GM21367 (cell line): Measurements from ENCODE around the gene DNAH6.
A peak's percentile ranks its signal among the peaks of the same experiment; 100 is the strongest.
"Not testable (repeated sequence)": the region's sequence is repeated elsewhere in the genome, so short reads cannot be mapped to it uniquely, and the experiment has no call there.

Experiments
- ATAC-seq: cut with Tn5 transposase; IDR thresholded peaks from one replicate; pipeline ENCODE4 v1.9.1; 2021; ENCODE audit not compliant: unreplicated experiment

The DNAH6 gene

DNA sequence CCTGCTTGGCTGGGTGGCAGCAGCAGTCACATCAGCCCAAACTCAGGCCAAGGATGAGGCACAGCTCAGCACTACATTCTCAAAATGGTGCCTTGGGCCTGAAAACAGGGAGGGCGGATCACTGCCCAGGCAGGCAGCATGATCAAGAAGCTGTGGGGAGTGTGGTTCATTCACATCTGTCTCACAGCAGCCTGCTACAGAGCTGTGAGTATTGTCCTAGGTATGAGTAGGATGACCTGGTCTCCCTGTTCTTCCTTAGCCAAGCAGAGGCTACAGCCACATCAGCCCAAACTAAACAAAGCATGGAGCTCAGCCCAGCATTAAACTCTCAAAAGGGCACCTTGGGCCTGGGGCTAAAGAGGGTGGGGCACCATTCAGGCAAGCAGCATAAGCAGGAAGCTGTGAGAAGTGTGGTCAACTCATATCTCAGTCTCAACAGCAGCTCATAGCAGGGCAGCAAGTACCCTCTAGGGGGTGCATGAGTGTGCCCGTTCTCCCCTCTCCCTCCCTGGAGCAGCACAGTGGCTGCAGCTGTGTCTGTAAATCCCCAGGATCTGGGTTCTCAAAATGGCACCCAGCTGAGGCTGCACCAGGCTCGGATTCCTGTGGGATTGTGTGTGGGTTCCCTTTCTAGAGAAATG, 225.0 kb downstream of the DNAH6 start:
- peak; percentile 97 for ATAC-seq

DNA sequence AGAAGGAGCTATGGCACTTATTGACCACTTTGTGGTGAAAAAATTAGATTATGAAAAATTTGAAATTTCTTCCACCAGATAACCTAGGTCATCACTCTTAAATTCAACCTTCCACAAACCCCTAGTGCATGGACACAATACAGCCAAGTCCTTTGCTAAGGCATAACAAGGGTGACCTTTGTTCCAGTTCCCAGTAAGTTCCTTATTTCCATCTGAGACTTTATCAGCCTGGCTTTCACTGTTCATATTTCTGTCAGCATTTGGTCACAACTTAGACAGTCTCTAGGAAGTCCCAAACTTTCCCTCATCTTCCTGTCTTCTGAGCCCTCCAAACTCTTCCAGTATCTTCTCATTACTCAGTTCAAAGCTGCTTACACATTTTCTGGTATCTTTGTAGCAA, 232.0 kb downstream of the DNAH6 start:
- ATAC-seq, result no peak

DNA sequence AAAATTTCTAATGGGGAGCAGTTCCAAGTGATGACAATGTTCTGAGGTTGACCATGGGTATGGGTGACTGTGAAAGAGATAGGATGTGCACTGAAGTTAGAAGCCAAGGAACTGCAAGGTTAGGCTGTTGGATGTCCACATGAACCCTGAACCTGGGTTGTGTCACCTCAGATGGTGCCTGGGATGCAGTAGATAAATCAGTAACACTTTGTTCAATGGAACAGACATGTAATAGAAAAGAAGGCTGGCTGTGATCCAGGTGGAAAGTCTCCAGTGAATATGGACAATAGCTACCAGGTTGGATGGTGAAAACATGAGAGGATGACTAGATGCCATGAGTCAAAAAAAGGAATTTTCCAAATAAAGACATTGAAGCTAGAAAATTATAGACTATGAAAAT, 233.1 kb downstream of the DNAH6 start:
- ATAC-seq, result no peak

DNA sequence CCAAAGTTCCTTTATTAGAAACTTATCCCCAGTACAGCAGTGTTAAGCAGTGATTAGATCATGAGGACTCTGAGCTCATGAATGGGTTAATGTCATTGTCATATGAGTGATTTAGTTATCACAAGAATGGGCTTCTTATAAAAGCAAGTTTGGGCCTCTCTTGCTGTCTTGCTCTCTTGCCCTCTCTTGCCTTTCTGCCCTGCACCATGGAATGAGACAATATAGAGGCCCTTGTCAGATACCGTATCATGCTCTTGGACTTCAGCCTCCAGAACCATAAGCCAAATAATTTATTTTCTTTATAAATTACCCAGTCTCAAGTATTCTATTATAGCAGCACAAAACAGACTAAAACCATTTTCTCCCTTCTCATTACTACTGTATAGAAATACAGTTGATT, 238.8 kb downstream of the DNAH6 start:
- ATAC-seq, result no peak

GRCh38 chr2:84757648-84758047, 241.3 kb downstream of the DNAH6 start:
- ATAC-seq, result no peak

GRCh38 chr2:84766791-84767190, 250.5 kb downstream of the DNAH6 start:
- no peak for ATAC-seq

DNA sequence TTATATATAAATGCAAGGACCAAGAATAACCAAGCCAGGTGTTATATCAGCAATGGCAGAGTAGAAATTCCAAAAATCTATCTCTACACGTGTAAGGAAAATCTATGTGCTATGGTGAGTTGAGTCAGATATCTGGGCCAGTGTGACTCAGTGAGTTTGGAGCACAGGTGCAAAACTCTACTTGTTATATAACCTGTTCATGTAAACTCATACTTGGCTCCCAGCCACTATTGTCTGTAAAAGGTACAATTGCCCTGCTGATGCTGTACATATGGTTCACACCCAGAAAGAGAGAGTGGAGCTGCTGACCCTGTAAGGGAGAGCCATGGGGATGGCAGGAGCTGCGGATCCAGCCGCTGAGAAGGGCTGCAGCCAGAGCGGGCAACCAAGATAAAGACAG, 252.5 kb downstream of the DNAH6 start:
- ATAC-seq, result no peak

GRCh38 chr2:84770280-84770679, 254.0 kb downstream of the DNAH6 start:
- no peak for ATAC-seq

DNA sequence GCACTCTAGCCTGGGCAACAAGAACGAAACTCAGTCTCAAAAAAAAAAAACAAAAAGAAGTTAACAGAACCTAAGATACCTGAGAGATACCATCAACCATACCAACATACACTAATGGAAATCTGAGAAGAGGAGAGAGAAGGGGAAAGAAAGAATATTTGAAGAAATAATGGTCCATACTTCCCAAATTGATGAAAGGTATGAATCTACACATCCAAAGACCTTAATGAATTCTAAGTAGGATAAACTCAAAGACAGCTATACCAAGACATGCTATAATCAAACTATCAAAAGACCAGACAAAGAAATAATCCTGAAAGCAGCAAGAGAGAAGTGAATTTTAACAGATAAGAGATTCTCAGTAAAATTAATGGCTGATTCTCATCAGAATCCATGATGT, 255.0 kb downstream of the DNAH6 start:
- no peak for ATAC-seq

DNA sequence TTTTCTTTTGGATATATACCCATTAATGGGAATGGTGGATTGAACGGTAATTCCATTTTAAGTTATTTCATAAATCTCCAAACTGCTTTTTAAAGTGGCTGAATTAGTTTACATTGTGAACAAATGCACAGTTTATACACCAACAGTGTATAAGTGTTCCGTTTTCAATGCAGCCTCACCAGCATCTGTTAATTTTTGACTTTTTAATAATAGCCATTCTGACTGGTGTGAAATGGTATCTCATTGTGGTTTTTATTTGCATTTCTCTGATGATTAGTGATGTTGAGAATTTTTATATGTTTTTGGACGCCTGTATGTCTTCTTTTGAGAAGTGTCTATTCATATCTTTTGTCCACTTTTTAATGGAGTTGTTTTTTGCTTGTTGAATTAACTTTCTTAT, 257.3 kb downstream of the DNAH6 start:
- not testable (repeated sequence) for ATAC-seq

GRCh38 chr2:84776011-84776410, 259.7 kb downstream of the DNAH6 start:
- no peak for ATAC-seq

- ATAC-seq, result no peak
Measured at GRCh38 chr2:84778911-84779690, 262.8 kb downstream of the DNAH6 start.

DNA sequence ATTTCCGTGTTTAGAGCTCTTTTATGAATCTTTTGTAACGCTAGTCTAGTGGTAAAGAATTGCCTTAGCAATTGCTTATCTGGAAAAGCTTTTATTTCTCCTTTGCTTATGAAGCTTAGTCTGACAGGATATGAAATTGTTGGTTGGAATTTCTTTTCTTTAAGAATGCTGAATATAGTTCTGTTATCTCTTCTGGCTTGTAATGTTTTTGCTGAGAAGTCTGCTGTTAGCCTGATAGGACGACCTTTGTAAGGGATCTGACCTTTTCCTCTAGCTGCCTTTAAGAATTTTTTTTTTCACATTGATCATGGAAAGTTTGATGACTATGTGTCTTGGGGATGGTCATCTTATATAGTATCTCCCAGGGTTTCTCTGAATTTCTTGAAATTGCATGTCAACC, 263.5 kb downstream of the DNAH6 start:
- ATAC-seq, result no peak

DNA sequence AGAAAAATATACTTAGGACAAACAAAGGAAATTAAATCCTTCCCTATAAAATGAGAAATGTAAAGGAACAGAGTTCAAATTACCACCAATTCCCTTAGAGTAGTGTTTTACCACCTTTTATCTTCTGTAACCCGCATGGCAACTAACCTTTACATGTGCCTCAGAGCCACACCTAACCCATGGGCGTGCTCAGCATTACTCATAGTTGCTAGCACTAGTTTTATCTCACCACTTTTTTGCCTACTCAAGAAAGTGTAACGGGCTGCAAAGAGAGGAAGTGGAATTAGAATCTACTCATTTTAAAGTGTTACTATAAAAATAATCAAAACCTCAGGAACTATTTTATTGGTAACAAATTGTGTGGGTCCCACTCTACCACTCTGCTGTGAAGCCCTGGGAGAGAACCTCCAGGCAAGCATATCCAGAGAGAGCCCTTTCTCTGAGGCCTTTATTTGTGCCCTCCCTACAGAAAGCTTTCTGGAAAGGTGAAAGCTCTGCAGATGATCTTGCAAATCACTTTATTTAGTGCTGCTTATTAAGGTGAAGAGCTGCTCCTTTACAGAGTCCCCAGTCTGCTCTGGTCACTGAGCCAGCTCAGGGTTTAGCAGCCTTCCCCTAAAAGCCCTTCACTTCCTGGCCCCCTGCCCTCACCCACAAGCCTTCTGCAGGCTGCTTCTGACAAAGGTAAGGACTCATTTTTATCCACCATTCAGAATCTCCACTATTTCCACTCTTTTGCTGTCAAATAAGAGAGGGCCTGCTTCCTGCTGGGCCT, 265.8 kb downstream of the DNAH6 start:
- ATAC-seq, result peak; percentile 93

DNA sequence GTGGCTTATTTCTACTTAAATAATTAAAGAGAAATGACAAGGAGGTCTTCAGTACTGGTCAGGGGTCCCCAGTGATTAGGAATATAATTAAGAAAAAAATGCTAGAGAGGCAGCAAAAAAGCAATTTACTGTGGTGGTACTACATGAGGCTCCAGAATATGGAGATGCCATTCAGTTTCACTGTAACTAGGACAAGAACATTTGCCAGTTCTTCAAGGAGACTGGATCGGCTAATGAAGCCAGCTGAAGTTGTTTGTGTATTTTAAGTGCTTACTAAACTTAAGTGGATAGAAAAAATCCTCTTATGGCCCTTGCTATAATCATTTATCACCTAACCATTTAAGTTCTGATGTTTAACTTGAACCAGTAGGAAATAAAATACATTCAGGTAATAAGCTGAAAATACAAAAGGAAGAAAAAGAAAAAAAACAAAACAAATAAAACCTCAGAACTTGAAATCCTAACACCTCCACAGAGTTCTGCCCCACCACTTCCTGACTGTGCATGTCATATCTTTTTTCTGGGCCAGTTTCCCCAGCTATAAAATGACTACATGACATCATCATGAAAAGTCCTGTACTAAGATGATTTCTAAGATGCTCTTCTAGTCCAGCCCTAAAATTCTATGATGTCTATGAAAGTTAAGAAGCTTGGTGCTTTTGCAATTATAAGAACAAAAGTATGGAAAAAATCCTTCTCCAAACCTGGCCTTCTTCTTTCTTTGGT, 266.6 kb downstream of the DNAH6 start:
- ATAC-seq, result no peak

- ATAC-seq, result no peak
Measured at GRCh38 chr2:84785950-84786349, 269.7 kb downstream of the DNAH6 start.

GRCh38 chr2:84786601-84787000, 270.3 kb downstream of the DNAH6 start:
- ATAC-seq, result no peak

- ATAC-seq, result no peak
Measured at GRCh38 chr2:84788027-84788426, 271.7 kb downstream of the DNAH6 start.

DNA sequence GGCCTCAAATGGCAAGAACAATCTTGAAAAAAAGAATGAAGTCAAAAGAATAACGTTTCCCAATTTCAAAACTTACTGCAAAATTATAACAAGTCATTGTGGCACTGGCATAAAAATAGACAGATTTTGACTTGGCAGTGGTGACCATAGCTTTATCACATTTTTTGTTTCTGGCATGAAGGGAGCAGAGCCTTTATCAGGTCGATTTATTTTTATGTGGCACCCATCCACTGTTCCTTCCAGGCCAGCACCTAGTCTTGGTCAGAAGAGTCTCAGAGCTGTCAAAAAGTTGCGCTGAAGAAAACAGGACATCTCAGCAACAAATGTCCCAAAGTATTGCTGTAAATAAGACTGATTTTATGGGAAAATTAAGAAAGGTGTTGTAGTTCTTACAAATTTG, 272.2 kb downstream of the DNAH6 start:
- ATAC-seq, result no peak

DNA sequence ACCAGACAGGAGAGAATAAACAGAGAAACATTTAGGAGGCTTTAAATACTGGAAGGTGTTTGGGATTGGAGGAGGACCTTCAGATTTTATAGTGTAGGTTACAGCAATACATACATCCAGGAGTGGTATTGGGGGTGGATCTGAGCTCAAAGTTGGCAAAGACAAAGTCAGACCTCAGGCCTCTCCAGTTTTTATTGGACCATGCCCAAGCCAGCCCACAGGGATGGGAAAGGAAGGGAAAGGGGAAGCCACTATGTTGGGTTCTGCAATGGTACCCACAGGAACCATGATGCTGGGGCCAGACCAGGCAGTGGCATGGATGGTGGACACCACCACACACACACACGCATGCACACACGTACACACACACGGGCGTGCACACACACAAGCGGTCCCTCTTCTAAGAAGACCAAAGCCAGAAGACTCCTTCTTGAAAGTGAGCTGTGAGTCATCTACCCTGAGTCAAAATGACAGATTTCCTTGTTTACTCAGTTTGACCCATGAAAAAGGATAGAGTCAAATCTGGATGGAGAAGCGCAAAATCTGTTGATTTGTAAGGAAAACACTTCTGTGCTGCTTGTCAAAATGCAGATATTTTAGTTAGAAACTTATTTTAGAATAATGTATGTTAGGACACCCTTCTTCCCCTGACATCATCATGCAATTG, 276.7 kb downstream of the DNAH6 start:
- ATAC-seq, result no peak

GRCh38 chr2:84793641-84794040, 277.3 kb downstream of the DNAH6 start:
- no peak for ATAC-seq
